Stimulated activated CD8-positive, alpha-beta memory T cell treated with anti-CD3 and anti-CD28 coated beads, Interleukin-12 subunit alpha, Interleukin-12 subunit beta, amount 100 ng/mL, for 4 hours (primary cell): ENCODE data around the gene GOLGA3.
"Not testable (repeated sequence)": the region's sequence is repeated elsewhere in the genome, so short reads cannot be mapped to it uniquely, and the experiment has no call there.

ENCODE experiments used
- DNase-seq: peaks from one replicate; pipeline ENCODE4 v3.0.0-alpha.2; 2020; ENCODE audit warnings: low read depth

The GOLGA3 gene

DNA sequence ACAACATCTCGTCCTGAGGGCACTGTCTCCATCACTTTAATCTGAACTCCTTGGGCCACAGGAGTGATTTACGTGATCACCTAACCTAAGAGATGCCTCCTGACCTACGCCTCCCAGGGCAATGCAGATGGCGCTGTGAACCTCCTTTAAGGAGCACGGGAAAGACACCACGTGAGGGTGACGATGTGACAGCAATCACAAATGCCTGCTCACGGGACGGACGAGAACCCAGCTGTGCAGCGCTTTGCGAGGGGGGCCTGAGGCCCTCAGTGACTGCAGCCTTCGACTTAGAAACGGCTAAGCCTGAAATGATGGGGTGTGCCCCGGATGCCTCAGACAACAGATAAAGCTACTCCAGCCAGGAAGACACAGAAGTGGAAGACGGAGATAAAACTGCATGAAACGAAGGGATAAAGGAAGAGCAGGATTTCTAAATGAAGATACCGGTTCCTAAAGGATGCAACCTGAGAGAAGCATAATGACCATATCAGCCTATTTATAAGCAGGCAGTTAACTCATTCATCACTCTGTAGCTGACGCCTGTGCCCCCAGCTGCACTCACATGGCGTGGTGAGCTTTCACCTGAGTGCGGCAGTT lies 13.9 kb upstream of the GOLGA3 start:
- no peak for DNase-seq

DNA sequence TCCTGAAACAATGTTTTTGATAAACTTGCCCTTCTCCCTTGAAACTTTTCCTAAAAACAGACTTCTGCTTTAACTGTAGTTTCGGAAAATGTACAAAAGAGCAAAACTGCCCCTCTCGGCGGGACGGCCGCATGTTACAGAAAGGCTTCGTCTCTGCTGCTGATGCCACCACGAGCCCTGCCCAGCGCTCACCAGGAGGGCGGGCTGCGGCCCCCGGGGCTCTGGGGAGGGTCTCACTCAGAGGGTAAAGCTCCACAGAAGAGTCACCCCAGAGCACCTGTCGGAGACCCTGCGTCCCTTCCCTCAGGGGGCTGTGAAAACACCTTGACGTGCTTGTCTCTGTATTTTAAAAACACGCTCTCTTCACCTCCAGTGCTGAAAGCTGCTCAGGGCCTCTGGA lies 12.5 kb upstream of the GOLGA3 start:
- no peak for DNase-seq

DNA sequence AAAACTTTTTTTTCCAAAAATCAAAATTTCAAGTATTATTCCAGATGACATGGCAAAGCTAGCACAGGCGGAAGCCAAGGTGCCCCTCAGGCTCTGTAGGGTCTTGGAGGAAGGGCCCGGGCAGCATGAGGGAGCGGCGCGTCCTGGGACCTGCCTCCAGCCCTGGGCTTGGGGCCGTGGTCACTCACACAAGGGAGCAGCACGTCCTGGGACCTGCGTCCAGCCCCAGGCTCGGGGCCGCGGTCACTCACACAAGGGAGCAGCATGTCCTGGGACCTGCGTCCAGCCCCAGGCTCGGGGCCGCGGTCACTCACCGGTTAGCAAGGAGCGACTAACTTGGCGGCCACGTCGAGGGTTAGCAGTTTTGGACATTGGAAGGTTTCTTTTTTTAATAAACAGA lies 11.9 kb upstream of the GOLGA3 start:
- DNase-seq: no peak

DNA sequence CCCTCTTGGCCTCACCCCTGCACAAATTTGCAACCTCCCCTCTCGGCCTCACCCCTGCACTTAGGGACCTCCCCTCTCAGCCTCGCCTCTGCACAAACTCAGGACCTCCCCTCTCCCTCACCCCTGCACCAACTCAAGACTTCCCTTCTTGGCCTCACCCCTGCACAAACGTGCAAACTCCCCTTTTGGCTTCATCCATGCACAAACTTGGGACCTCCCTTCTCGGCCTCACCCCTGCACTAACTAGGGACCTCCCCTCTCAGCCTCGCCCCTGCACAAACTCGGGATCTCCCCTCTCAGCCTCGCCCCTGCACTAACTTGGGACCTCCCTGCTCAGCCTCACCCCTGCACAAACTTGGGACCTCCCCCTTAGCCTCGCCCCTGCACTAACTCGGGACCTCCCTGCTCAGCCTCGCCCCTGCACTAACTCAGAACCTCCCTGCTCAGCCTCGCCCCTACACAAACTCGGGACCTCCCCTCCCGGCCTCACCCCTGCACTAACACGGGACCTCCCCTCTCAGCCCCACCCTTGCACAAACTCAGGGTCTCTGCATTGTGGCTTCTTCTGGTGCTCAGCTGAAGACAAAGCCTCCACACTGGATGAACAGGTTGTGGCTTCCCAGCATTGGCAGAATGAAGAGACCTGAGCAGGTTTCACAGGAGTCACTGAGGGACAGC lies 11.0 kb upstream of the GOLGA3 start:
- no peak for DNase-seq

DNA sequence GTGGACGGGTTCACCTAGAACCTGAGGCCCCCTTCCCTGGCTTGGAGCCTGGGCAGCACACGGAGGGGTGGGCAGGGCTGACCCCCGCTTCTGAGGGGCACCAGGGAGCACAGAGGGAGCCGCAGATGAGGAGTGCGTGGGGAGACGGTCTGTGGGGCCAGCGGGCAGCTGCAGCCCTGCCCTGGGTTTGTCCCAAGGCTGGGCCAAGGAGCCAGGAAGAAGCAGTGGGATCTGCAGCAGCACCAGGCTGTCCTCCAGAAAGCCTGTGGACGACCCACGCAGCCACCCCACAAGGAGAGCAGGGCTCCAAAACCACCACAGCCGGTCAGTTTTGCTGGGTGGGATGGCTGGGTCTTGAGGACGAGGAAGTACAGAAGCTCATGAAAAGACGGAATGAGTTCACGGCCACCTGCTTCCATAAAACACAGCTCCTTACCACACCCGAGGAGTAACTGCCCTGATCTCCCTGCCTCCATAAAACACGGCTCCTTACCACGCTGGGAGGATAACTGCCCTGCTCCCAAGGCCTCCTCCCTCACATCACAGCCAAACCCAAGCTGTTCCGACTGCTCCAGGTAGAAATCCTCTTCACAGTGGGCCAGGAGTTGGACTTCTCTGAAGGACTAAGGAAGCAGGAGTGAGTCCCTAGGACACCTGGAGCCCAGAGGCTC lies 9.9 kb upstream of the GOLGA3 start:
- no peak for DNase-seq

DNA sequence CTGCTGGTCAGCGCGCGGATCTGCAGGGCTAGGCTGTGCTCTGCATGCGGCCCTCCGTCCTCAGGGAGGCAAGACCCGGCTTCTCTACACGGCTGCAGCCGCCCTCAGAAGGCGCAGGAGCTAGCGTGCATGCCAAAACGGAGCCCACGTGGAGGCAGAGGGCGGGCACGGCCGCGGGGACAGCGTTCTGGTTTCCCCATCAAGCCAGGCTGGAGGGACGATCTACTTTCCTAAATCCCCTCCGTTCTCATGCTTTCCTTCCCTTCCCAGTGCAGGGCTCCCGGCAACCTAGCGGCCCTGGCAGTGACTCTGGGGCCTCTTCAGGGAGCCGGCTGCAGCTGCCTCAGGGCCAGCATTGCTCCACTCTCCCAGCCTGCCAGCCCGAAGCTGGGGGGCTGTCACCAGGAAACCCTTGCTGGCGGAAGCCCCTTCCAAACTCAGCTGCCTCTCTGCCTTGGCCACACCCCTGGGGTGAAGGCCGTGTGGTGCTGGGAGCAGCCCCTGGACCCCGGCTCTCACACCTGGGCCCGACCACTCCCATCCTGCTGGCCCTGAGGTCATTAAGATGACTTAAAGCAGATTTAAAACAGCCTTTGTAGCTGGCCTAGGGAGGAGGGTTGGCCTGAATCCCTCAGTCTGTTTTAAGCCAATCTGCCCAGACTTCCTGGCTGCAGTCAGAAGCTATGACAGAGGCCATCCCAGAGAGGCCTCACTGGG lies 9.2 kb upstream of the GOLGA3 start:
- DNase-seq: no peak

DNA sequence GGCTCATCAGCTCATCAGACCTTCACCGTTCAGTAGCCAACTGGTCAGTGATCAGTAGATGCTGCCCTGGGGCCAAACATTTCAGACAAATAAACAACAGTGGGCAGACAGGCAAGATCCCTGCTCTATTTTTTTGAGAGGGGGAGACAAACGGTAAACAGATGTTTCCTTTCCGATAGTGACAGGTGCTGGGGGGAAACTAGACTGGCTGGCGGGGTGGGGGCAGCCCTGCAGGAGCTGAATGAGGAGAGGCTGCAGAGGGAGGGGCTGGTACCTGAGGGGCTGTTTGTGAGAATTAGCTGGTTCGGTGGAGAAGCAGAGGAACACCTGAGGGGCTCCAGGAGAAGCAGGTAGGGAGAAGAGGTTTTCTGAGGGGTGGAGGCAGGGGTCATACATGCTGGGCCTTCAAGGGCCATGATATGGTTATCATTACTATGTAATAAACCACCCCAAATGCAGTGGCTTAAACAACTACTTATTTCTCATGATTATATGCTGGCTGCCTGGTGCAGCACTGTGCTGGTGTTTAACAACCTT lies 8.2 kb upstream of the GOLGA3 start:
- DNase-seq: no peak

DNA sequence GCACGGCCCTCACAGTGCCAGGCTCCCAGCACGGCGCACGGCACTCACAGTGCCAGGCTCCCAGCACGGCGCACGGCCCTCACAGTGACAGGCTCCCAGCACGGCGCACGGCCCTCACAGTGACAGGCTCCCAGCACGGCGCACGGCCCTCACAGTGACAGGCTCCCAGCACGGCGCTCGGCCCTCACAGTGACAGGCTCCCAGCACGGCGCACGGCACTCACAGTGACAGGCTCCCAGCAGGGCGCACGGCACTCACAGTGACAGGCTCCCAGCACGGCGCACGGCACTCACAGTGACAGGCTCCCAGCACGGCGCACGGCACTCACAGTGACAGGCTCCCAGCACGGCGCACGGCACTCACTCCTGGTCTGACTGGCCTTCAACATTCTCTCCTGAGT lies 7.6 kb upstream of the GOLGA3 start:
- not testable (repeated sequence) for DNase-seq

DNA sequence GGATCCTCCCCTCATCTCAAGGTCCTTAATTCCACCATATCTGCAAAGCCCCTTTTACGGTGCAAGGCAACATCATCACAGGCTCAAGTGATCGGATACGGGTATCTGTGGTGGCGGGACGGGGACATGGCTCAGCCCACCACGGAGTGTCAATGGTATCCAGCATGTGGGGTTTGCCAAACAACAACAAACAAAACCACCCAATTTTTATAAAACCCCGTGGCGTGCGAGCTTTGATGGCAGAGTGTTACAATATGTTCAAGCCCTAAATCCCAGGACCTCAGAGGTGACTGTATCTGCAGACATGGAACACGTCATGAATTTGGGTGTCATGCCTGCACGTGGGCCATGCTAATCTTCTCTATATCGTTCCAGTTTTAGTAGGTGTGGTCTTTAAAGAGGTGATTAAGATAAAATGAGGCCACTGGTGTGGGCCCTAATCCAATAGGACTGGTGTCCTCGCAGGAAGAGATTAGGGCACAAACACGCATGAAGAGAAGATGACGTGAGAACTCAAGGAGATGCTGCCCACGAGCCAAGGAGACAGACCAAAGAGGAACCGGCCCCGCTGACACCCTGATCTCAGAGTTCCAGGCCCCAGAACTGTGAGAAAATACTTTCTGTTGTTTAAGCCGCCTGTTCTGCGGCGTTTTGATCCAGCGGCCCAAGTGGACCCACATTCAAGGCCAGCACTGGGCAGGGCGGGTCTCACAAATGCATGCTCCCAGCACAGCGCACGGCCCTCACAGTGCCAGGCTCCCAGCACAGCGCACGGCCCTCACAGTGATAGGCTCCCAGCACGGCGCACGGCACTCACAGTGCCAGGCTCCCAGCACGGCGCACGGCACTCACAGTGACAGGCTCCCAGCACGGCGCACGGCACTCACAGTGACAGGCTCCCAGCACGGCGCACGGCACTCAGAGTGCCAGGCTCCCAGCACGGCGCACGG lies 6.7 kb upstream of the GOLGA3 start:
- DNase-seq: no peak

DNA sequence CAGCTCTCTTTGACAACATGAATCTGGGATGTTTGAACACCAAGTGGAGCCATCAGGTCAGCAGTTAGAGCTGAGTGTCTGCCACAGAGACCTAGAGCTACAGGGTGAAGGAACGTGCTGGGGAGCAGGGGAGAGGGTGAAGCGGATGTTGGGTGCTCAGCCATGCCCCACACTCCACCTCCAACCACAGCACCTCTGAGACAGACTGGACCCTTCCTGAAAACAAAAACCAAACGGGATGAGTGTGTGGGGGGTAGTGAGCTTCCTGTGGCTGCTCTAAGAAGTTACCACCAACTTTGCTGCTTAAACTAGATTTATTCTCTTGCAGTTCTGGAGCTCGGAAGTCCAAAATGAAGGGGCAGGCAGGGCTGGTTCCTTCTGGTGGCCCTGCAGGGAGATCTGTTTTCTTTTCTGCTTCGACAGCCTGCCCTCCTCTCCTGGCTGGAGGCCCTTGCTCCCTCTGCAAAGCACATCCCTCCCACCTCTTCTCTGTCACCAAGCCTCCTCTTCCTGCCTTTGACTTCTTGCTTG lies 5.6 kb upstream of the GOLGA3 start:
- no peak for DNase-seq

DNA sequence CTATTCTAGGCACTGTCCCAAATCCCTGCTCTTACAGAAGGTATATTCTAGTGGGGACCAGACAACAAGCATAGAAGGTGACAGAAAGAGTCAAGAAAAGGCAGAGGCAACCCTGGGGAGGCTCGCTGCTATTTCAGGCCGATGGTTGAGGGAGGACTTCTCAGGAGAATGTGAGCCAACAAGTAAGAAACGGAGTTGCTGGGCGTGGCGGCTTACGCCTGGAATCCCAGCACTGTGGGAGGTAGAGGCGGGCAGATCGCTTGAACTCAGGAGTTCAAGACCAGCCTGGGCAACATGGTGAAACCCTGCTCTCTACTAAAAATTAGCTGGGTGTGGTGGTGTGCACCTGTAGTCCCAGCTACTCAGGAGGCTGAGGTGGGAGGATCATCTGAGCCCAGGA lies 4.7 kb upstream of the GOLGA3 start:
- DNase-seq: no peak

DNA sequence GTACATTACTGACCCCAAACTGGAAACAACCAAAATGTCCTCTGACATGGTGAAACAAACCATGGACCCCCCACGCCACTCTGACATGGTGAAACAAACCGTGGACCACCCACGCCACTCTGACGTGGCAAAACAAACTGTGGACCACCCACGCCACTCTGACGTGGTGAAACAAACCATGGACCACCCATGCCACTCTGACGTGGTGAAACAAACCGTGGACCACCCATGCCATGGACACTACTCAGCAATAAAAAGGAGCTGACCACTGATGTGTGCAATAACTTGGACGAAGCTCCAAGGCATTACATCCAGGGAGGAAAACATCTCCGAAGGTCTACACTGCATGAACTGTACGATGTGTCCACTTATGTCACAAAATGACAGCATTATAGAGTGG lies 3.1 kb upstream of the GOLGA3 start:
- no peak for DNase-seq

DNA sequence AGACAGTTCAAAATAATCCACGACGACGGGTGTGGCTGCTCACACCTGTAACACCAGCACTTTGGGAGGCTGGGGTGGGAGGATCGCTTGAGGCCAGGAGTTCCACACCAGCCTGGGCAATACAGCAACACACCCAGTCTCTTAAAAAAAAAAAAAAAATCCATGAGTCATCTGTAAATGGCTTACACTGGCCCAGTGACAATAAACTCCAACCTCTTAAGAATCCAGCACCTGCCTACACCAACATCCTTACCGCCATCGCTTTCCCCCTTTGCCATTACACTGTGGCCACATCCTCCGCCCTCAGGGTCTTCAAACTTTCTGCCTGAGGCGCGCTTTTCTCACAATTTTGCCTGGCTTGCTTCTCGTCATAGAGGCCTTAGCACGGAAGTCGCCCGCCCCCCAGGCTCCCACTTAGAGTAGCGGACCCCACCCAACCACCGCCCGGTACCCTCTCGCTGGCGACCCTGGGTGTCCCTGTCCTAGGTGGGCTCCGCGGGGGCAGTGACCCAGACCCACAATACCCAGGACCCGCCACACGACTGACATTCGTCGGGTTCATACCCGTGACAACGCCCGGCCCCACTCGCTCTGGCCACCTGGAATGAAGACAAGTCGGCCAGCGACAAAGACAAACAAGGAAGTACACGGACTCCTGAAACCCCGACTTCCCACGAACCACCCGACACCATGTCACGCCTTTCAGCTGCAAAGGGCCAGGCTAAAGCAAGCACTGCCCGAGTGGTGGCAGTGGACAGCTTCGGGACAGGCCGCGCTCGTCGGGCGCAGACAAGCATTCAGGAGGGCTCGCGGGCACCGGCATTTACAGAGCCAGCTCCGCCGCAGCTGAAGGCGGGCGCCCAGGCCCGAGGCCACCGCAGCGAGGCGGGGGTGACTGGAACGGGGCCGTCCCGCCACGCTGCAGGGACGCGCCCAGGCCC lies 636 bp downstream of the GOLGA3 start:
- no peak for DNase-seq

DNA sequence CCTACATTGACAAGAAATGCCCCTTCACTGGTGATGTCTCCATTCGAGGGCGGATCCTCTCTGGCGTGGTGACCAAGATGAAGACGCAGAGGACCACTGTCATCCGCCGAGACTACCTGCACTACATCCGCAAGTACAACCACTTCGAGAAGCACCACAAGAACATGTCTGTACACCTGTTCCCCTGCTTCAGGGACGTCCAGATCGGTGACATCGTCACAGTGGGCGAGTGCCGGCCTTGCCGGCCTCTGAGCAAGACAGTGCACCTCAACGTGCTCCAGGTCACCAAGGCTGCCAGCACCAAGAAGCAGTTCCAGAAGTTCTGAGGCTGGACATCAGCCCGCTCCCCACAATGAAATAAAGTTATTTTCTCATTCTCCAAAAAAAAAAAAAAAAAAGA lies 2.8 kb downstream of the GOLGA3 start:
- no peak for DNase-seq

DNA sequence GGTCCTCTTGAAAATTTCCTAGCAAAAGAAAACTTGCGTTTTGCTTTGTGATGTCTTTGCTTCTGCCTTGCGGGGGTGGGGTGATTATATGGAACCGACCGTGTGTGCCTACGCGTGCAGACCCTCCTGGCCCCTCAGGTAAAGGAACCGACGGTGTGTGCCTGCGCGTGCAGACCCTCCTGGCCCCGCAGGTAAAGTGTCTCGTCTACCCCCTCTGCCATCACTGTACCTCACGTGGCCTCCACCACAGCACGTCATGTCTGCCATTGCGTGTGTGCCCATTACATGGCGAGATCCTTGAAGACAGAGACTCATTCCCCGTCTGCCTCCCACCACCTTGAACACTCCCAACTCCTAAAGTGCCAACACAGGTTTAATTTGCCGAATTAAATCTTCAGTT lies 3.6 kb downstream of the GOLGA3 start:
- no peak for DNase-seq

DNA sequence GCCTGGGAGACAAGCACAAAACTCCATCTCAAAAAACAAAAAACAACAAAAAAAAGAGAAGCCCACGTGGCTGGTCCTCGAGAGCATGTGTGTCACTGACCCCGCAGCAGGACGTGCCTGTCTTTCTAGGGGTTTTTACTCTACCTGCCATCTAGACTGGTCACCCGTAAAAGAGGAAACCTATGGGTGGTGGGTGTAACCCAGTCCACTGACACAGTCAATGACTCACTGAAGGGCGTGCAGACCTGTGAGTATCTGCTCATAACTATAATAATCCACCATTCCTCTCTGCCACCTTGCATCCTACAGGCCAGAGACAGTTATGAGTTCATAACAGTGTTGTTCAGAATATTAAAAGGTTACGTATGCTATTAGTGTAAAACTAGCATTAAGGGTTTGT lies 4.6 kb downstream of the GOLGA3 start:
- no peak for DNase-seq

DNA sequence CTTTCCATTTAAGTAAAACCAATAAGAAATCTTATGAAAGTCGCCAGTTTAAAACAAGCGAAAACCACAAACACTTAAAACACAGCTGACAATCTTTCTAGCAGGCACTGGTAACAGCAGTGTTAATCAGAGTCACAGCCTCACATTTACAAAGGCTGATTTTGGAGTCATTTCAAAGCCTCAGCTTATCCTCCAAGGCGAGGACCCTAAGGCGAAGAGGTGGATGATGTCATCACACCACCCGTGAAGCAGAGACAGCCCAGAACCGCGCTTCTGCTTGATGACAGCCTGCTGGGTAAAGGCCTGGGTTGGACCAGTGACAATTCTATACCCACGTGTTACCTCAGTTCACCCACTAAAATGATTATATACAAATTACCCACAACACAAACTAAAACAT lies 10.1 kb downstream of the GOLGA3 start:
- DNase-seq: no peak

DNA sequence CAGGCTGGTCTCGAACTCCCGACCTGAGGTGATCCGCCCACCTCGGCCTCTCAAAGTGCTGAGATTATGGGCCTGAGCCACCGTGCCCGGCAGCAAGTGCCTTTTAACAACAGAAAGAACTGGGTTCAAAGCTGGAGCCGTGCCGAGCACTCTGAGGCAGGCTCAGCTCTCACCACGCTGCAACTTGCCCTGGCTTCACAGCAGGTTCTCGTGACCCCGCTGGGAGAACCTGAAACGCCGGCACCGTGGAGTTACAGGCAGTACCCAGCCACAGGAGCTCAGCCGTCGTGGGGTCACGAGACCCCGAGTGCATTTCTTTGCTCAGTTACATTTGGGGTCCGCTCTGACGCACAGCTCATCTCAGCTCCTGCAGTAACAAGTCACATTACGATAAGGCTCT lies 14.4 kb downstream of the GOLGA3 start:
- no peak for DNase-seq

DNA sequence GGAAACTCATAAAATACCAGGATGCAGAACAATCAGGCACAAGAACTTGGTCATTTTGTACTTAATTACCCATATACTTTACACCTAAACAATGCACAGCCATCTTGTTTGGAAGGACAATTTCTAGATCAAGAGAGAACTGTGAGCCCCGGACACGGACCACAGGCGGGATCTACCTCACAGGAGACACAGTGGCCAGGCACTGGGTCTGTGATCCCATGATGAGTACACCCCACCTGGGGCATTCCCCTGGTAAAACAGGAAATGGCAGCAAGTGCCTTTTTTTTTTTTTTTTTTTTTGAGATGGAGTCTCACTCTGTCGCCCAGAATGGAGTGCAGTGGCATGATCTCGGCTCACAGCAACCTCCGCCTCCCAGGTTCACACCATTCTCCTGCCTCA lies 15.2 kb downstream of the GOLGA3 start:
- DNase-seq: no peak

DNA sequence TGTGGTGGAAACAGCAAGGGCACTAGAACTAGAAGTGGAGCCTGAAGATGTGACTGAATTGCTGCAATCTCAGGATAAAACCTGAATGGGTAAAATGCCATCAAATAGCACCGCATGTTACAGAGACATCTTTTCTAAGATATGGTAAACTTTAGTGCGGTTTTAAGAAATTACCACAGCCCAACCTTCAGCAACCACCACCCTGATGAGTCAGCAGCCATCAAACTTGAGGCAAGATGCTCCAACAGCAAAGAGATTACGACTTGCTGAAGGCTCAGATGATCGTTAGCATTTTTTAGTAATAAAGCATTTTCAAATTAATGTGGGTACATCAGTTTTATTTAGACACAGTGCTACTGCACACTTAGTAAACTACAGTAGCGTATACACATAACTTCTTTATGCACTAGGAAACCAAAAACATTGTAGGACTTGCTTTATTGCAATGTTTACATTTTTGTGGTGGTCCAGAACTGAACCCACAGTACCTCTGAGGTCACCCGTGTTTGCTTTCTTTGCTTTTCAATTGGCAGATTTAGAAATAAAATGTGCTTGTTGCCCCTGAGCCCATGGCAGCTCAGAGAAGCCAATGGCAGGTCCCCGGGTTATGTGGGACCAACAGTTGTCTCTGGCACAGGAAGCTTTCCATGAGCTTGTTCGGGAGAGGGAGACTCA lies 15.9 kb downstream of the GOLGA3 start:
- DNase-seq: no peak
